PC-9 (cell line): ENCODE results near the gene LTO1.

Experiments
- CTCF ChIP-seq: fragments of 200-600 bp; sonication (generic); conservative IDR thresholded peaks from 2 replicates; pipeline ENCODE4 v1.6.1; 2017; ENCODE audit warnings: mixed run types, antibody characterized with exemption, mild to moderate bottlenecking, moderate library complexity
- EZH2 ChIP-seq: fragments of 200-600 bp; sonication (generic); IDR thresholded peaks from 2 replicates; pipeline ENCODE4 v1.8.0; 2017; ENCODE audit warnings: antibody characterized with exemption, low read depth

DNA sequence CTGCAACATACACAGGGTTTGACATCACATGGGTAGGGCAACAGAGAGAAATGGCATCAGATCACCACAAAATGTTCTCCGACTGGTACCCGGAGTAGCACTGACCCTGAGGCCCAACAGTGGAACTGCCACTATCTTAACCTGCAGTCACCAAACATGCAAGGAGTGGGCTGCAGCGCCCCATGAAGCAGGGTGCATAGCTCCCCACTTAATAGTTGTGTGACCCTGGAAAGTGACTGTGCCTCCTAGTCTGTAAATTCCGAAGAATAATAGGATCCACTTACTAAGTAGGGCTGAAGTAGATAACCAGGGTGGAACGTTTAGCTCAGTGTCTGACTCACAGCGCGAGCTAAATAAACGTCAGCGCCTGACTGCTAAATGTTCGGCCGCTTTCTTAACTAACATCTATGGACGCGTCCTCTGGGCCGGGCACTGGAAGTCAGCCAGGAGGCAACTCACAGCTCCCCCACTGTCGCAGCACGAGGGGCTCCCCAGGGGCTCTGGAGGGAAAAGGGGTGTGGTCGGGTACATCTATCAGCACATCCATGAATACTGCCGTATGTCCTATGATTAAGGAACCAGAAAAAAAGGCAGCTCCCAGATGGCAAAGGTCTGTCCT lies 777 bp downstream of the LTO1 start:
- TF ChIP-seq CTCF (peak; percentile 27; the same call in 1 of the 2 replicates), EZH2 (no peak)
